ENCODE measurements around the gene PSMC3IP. TPM values are rescaled to one million over a fixed set of nuclear protein-coding genes. Genes with fewer than 3 reads are reported as not detected.
"Not testable (repeated sequence)": the region's sequence is repeated elsewhere in the genome, so short reads cannot be mapped to it uniquely, and the experiment has no call there.

PSMC3IP gene
- total RNA-seq, 1 experiment from 2014 or later, result 25.2 TPM

- DNase-seq, result no peak
- TF ChIP-seq, protein P1, sequence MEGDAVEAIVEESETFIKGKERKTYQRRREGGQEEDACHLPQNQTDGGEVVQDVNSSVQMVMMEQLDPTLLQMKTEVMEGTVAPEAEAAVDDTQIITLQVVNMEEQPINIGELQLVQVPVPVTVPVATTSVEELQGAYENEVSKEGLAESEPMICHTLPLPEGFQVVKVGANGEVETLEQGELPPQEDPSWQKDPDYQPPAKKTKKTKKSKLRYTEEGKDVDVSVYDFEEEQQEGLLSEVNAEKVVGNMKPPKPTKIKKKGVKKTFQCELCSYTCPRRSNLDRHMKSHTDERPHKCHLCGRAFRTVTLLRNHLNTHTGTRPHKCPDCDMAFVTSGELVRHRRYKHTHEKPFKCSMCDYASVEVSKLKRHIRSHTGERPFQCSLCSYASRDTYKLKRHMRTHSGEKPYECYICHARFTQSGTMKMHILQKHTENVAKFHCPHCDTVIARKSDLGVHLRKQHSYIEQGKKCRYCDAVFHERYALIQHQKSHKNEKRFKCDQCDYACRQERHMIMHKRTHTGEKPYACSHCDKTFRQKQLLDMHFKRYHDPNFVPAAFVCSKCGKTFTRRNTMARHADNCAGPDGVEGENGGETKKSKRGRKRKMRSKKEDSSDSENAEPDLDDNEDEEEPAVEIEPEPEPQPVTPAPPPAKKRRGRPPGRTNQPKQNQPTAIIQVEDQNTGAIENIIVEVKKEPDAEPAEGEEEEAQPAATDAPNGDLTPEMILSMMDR (IDR thresholded peaks at IDR 0.05; ENCODE audit: insufficient read depth in 1 of 2, low read depth in 1 of 2, low read length in 1 of 2, severe bottlenecking in 1 of 2, unreplicated experiment in 1 of 2), result no peak
- Mint-ChIP-seq H3K9me3 (ENCODE audit: unreplicated experiment) (no peaks in the 10 kb centered on the region), H3K4me1 (ENCODE audit: low read depth, unreplicated experiment) (peaks cover 9% of the 10 kb centered on the region), H3K4me3 (ENCODE audit: unreplicated experiment) (no peak overlapping the region), H3K36me3 (ENCODE audit: insufficient read depth, unreplicated experiment) (no peaks in the 10 kb centered on the region), H3K27me3 (ENCODE audit: insufficient read depth, unreplicated experiment) (no peaks in the 10 kb centered on the region), H3K27ac (ENCODE audit: unreplicated experiment) (no peak overlapping the region)
- ChIA-PET POLR2A (no interaction called here), CTCF (no interaction called here)
- H3K27me3 ChIP-seq (replicated peaks; ENCODE audit: control insufficient read depth, insufficient read depth, low read length), result no peaks in the 10 kb centered on the region
- no peaks in the 10 kb centered on the region for H3K36me3 ChIP-seq (ENCODE audit: control insufficient read depth, insufficient read depth, low read length)
- no peak overlapping the region for H3K4me3 ChIP-seq (ENCODE audit: low read depth, low read length)
- intact Hi-C loops (cut with micrococcal nuclease; ENCODE audit: unreplicated experiment), result no loop called here
- H3K4me1 ChIP-seq, result peaks cover 12% of the 10 kb centered on the region; the same call in 1 of the 2 replicates
- no TSS peak for BruUV-seq (replicated peaks)
- H3K9me3 ChIP-seq, result no peaks in the 10 kb centered on the region
Measured at GRCh38 chr17:42623271-42623670, 45.7 kb upstream of the PSMC3IP start.

- CTCF ChIA-PET; H3K27me3 Mint-ChIP-seq (ENCODE audit: insufficient read depth, unreplicated experiment); H3K9me3 ChIP-seq; H3K9me3 Mint-ChIP-seq (ENCODE audit: unreplicated experiment); intact Hi-C loops (cut with micrococcal nuclease; ENCODE audit: unreplicated experiment); H3K4me3 Mint-ChIP-seq (ENCODE audit: unreplicated experiment); BruUV-seq (replicated peaks); H3K27ac Mint-ChIP-seq (ENCODE audit: unreplicated experiment); H3K4me3 ChIP-seq (ENCODE audit: low read depth, low read length); DNase-seq; H3K36me3 Mint-ChIP-seq (ENCODE audit: insufficient read depth, unreplicated experiment); H3K27me3 ChIP-seq (replicated peaks; ENCODE audit: control insufficient read depth, insufficient read depth, low read length); H3K36me3 ChIP-seq (ENCODE audit: control insufficient read depth, insufficient read depth, low read length): not testable (repeated sequence)
- peaks cover 10% of the 10 kb centered on the region for H3K4me1 Mint-ChIP-seq (ENCODE audit: low read depth, unreplicated experiment)
- POLR2A ChIA-PET, result interaction anchor here (0.7 kb wide), 1 partner anchor 8 kb away, joined by 6 read pairs; no protein-coding TSS in a partner anchor
- H3K4me1 ChIP-seq, result peaks cover 12% of the 10 kb centered on the region; the same call in 1 of the 2 replicates
Measured at GRCh38 chr17:42621987-42622386, 44.5 kb upstream of the PSMC3IP start.

- Mint-ChIP-seq H3K27me3 (ENCODE audit: insufficient read depth, unreplicated experiment) (no peaks in the 10 kb centered on the region), H3K36me3 (ENCODE audit: insufficient read depth, unreplicated experiment) (peaks cover 21% of the 10 kb centered on the region), H3K4me1 (ENCODE audit: low read depth, unreplicated experiment) (peaks cover 10% of the 10 kb centered on the region), H3K9me3 (ENCODE audit: unreplicated experiment) (no peaks in the 10 kb centered on the region), H3K4me3 (ENCODE audit: unreplicated experiment) (no peak overlapping the region), H3K27ac (ENCODE audit: unreplicated experiment) (peak overlapping the region; percentile 30)
- ChIA-PET CTCF (interaction anchor here (0.6 to 2.4 kb wide), 14 partner anchors 10 to 320 kb away, joined by 3 to 29 read pairs (median 5); partner anchors contain the start of genes BECN1, PLEKHH3, RETREG3 and TUBG1), POLR2A (interaction anchor here (0.5 to 1.9 kb wide), 5 partner anchors 10 to 92 kb away, joined by 3 to 12 read pairs (median 4); partner anchors contain the start of genes PLEKHH3, RETREG3 and TUBG1)
- H3K4me3 ChIP-seq (ENCODE audit: low read depth, low read length), result no peak overlapping the region
- intact Hi-C loops (cut with micrococcal nuclease; ENCODE audit: unreplicated experiment), result loop anchor here (1.0 kb wide), 3 partner anchors 41 to 145 kb away; partner anchors contain the start of gene TUBG2
- no peaks in the 10 kb centered on the region for H3K36me3 ChIP-seq (ENCODE audit: control insufficient read depth, insufficient read depth, low read length)
- 0 out of 2 replicates have a peak, but pooled peaks cover 8% of the 10 kb centered on the region for H3K4me1 ChIP-seq
- TF ChIP-seq, protein P1 (IDR thresholded peaks at IDR 0.05; ENCODE audit: insufficient read depth in 1 of 2, low read depth in 1 of 2, low read length in 1 of 2, severe bottlenecking in 1 of 2, unreplicated experiment in 1 of 2), result peak; percentile 38 to 90
- no peaks in the 10 kb centered on the region for H3K9me3 ChIP-seq
- DNase-seq, result peak; percentile 79
- no TSS peak for BruUV-seq (replicated peaks)
- no peaks in the 10 kb centered on the region for H3K27me3 ChIP-seq (replicated peaks; ENCODE audit: control insufficient read depth, insufficient read depth, low read length)
Measured at GRCh38 chr17:42618442-42619150, 41.1 kb upstream of the PSMC3IP start.
